GM18868 (cell line): ENCODE measurements around the gene GLP2R.
A peak's percentile ranks its signal among the peaks of the same experiment; 100 is the strongest.
"Not testable (repeated sequence)": the region's sequence is repeated elsewhere in the genome, so short reads cannot be mapped to it uniquely, and the experiment has no call there.

Source experiments
- ATAC-seq: cut with Tn5 transposase; IDR thresholded peaks from one replicate; pipeline ENCODE4 v1.9.1; 2021; ENCODE audit warnings: mild to moderate bottlenecking, moderate library complexity; ENCODE audit not compliant: unreplicated experiment

The GLP2R gene

GRCh38 chr17:9918804-9919352 is 93.2 kb downstream of the GLP2R start:
- ATAC-seq = no peak

GRCh38 chr17:9921216-9921615 is 95.5 kb downstream of the GLP2R start:
- not testable (repeated sequence) for ATAC-seq

GRCh38 chr17:9922012-9922848 is 96.5 kb downstream of the GLP2R start:
- no peak for ATAC-seq

- peak; percentile 57 for ATAC-seq
Observed at GRCh38 chr17:9924735-9925191, 99.0 kb downstream of the GLP2R start.

- no peak for ATAC-seq
Observed at GRCh38 chr17:9925457-9925856, 99.7 kb downstream of the GLP2R start.

- ATAC-seq = no peak
Observed at GRCh38 chr17:9926150-9926804, 100.6 kb downstream of the GLP2R start.

- no peak for ATAC-seq
Observed at GRCh38 chr17:9928601-9929333, 103.0 kb downstream of the GLP2R start.

GRCh38 chr17:9929871-9930270 is 104.1 kb downstream of the GLP2R start:
- ATAC-seq = no peak

GRCh38 chr17:9931144-9931741 is 105.5 kb downstream of the GLP2R start:
- no peak for ATAC-seq

- no peak for ATAC-seq
Observed at GRCh38 chr17:9932491-9932890, 106.8 kb downstream of the GLP2R start.

GRCh38 chr17:9934331-9934730 is 108.6 kb downstream of the GLP2R start:
- ATAC-seq = no peak

GRCh38 chr17:9935408-9935807 is 109.7 kb downstream of the GLP2R start:
- peak; percentile 41 for ATAC-seq

- peak; percentile 48 for ATAC-seq
Observed at GRCh38 chr17:9936095-9936494, 110.4 kb downstream of the GLP2R start.

- no peak for ATAC-seq
Observed at GRCh38 chr17:9937241-9937761, 111.6 kb downstream of the GLP2R start.

- no peak for ATAC-seq
Observed at GRCh38 chr17:9937901-9938300, 112.2 kb downstream of the GLP2R start.

GRCh38 chr17:9938764-9939163 is 113.0 kb downstream of the GLP2R start:
- ATAC-seq = no peak

GRCh38 chr17:9940841-9941240 is 115.1 kb downstream of the GLP2R start:
- ATAC-seq = no peak

- ATAC-seq = no peak
Observed at GRCh38 chr17:9941305-9941704, 115.6 kb downstream of the GLP2R start.
